Keratinocyte (primary cell): ENCODE measurements around the gene IDE. TPM values are rescaled to one million over a fixed set of nuclear protein-coding genes. Genes with fewer than 3 reads are reported as not detected.
A peak's percentile ranks its signal among the peaks of the same experiment; 100 is the strongest.

Experiments used
- DNase-seq: peaks from one replicate; pipeline ENCODE4 v3.0.0-alpha.2; 2011; ENCODE audit warnings: low read depth, missing footprints, low spot score
- FAIRE-seq: peaks from 2 replicates; lab custom pipeline; 2011; peaks lifted over from hg19 to GRCh38; lab: Jason Lieb, UNC
- H2AFZ ChIP-seq: 2 replicates; pipeline ENCODE4 v1.6.0; 2012; ENCODE audit warnings: low read length, control low read depth, inconsistent platforms; ENCODE audit not compliant: control insufficient read depth
- H3K27ac ChIP-seq: 2 replicates; pipeline ENCODE4 v1.5.1; 2011; ENCODE audit warnings: low read length; ENCODE audit not compliant: control insufficient read depth, insufficient read depth
- H3K27me3 ChIP-seq: 3 replicates; pipeline ENCODE4 v1.6.0; 2011; ENCODE audit warnings: low read length; ENCODE audit not compliant: control insufficient read depth, insufficient read depth; ENCODE audit errors: extremely low read depth
- H3K36me3 ChIP-seq, 2 experiments: 2 replicates in 1 of 2; 3 replicates in 1 of 2; pipeline ENCODE4 v1.5.1; 2011; ENCODE audit warnings: low read length in 2 of 2, mild to moderate bottlenecking in 1 of 2; ENCODE audit not compliant: control insufficient read depth in 2 of 2, insufficient read depth in 2 of 2; ENCODE audit errors: extremely low read depth in 1 of 2
- H3K4me1 ChIP-seq: 3 replicates; pipeline ENCODE4 v1.5.1; 2011; ENCODE audit warnings: low read length; ENCODE audit not compliant: control insufficient read depth, insufficient read depth; ENCODE audit errors: extremely low read depth
- H3K4me2 ChIP-seq: 3 replicates; pipeline ENCODE4 v1.6.0; 2011; ENCODE audit warnings: low read depth, low read length; ENCODE audit not compliant: control insufficient read depth, insufficient read depth; ENCODE audit errors: extremely low read depth
- H3K4me3 ChIP-seq, 3 experiments: fragments of 200-600 bp in 1 of 3; sonication (generic) in 1 of 3; 2 replicates in 2 of 3; 3 replicates in 1 of 3; pipeline ENCODE4 v1.5.1; 2011 to 2016; ENCODE audit warnings: low read length in 3 of 3, mild to moderate bottlenecking in 3 of 3, control low read depth in 2 of 3, inconsistent platforms in 1 of 3, low read depth in 1 of 3, mixed read lengths in 1 of 3, mixed run types in 1 of 3, moderate library complexity in 1 of 3; ENCODE audit not compliant: control insufficient read depth in 2 of 3, insufficient read depth in 2 of 3; ENCODE audit errors: extremely low read depth in 1 of 3
- H3K79me2 ChIP-seq: 2 replicates; pipeline ENCODE4 v1.6.0; 2012; ENCODE audit warnings: low read length; ENCODE audit not compliant: control insufficient read depth, insufficient read depth
- H3K9ac ChIP-seq: 3 replicates; pipeline ENCODE4 v1.6.0; 2011; ENCODE audit warnings: low read length; ENCODE audit not compliant: control insufficient read depth, insufficient read depth; ENCODE audit errors: extremely low read depth
- H3K9me1 ChIP-seq: 3 replicates; pipeline ENCODE4 v1.6.0; 2011; ENCODE audit warnings: low read length; ENCODE audit not compliant: control insufficient read depth, insufficient read depth; ENCODE audit errors: extremely low read depth
- H3K9me3 ChIP-seq: 2 replicates; pipeline ENCODE4 v1.5.1; 2012; ENCODE audit warnings: low read depth, low read length; ENCODE audit not compliant: control insufficient read depth
- H4K20me1 ChIP-seq: 3 replicates; pipeline ENCODE4 v1.6.0; 2011; ENCODE audit warnings: low read length; ENCODE audit not compliant: control insufficient read depth, insufficient read depth; ENCODE audit errors: extremely low read depth
- EZH2 ChIP-seq: IDR thresholded peaks from one replicate; pipeline ENCODE4 v1.6.1; 2012; ENCODE audit warnings: inconsistent platforms, mild to moderate bottlenecking, low read length, moderate library complexity
- dilution Hi-C: fragments of 300-500 bp; cut with MboI; formaldehyde crosslinking; loops from one replicate; pipeline ENCODE4 v1.7.0; 2020; ENCODE audit warnings: low sequenced_read_pairs; ENCODE audit not compliant: extremely low pct_ligation_motif_present
- polyA plus RNA-seq, 5 experiments: library from polyadenylated mRNA; depleted of rRNA in 3 of 5; stranded (reverse) in 3 of 5; stranded (forward) in 1 of 5; unstranded in 1 of 5; fragments of >200 nt; gene quantifications; 1 replicate in 1 of 5; 2 replicates in 3 of 5; 3 replicates in 1 of 5; pipeline versions ENCODE4 v1.2.1 to v1.2.3, GENCODE V29; 2011 to 2012; ENCODE audit warnings: missing spikeins in 2 of 5, low read depth in 1 of 5, low replicate concordance in 1 of 5
- TF ChIP-seq, protein P1 (sequence below), 3 experiments: IDR thresholded peaks in 1 of 3; conservative IDR thresholded peaks in 1 of 3; optimal IDR thresholded peaks in 1 of 3; 2 replicates in 2 of 3; 3 replicates in 1 of 3; pipeline versions ENCODE3 to v1.5.1; 2011; ENCODE audit warnings: low read length in 3 of 3, mild to moderate bottlenecking in 3 of 3, moderate library complexity in 2 of 3, control low read depth in 1 of 3, inconsistent platforms in 1 of 3; ENCODE audit not compliant: insufficient read depth in 2 of 3; ENCODE audit errors: extremely low read depth in 1 of 3

Gene IDE
- polyA plus RNA-seq, 1 donor (not counting 4 experiments of a cell fraction or from before 2014, with no cell fraction given) = 24.4 TPM

DNA sequence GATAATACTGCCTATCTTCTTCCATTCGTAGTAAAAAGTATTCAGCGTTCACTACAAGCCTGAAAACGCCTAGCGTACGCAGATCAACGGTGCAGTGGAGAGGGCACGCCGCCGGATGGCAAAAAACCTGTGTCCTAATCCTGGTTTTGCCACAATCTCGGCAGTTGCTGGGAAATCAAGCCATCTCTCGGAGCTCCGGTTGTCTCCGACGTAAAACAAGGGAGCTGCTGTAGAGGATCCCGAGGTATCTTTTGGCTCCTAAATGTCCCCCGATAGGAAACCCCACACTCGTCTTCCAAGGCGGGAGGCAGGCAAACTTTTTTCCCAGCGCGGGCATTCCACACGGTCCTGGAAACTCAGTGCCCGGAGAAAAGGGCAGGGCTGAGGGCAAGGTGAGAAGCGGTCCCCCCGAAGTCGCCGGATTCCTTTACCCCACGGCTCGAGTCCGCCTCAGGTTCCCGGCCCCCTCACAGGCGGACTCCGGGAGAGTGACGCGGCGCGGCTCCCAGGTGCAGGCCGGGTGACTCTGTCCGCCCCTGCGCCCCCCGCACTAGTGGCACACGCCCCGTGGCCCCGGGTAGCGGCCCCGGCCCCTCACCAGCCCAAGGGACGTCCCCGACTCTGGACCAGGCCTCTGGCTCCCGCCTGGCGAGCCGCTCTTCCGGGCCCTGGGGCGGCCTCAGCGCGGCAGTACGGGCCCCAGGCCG lies 649 bp downstream of the IDE start:
- peaks cover 33% of the 10 kb centered on the region for H3K79me2 ChIP-seq
- FAIRE-seq = peak; percentile 5

DNA sequence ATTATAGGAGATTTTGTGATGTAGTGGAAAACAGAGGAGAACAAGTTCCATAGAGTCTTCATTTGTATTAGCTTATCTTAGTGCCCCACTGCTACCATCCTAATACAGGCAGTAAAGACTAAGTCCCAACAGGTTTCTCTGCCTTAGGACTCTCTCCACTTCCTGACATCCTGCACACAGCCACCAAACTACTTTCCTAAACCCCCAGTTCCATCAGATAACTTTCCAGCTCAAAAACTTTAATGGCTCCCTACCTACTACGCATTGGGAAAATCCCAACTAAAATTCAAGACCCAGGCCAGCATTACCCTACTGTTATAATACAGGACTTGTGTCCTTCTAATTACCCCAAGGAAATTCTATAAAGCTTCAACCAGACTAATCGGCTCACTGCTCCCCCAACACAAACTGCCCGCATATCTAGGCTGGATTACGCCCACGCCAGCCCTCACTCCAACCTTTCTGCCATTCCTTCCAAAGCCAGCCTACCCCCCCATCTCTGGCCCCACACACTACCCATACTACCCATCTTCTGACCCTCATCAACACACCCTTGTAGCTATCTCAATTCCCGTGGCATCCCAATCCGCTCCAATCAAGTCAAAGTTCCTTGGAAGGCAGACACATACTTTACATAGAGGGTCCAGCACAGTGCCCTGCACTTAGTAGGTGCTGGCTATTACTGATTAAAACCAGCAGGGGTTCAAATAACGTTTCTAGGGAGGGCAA lies 1.4 kb downstream of the IDE start:
- peak overlapping the region; percentile 86 for H3K4me2 ChIP-seq
- DNase-seq (no peak), FAIRE-seq (no peak)
- H4K20me1 ChIP-seq = no peaks in the 10 kb centered on the region
- peak overlapping the region; percentile 35 for H2AFZ ChIP-seq
- H3K4me1 ChIP-seq = peaks cover 36% of the 10 kb centered on the region
- H3K27ac ChIP-seq = peak overlapping the region; percentile 87
- no peaks in the 10 kb centered on the region for H3K9me3 ChIP-seq
- dilution Hi-C loops = no loop called here
- no peaks in the 10 kb centered on the region for H3K27me3 ChIP-seq
- no peaks in the 10 kb centered on the region for H3K9me1 ChIP-seq
- H3K4me3 ChIP-seq = peak overlapping the region; percentile 66 to 93 (median 83)
- H3K36me3 ChIP-seq = no peaks in the 10 kb centered on the region
- H3K79me2 ChIP-seq = peaks cover 36% of the 10 kb centered on the region
- peak overlapping the region; percentile 91 for H3K9ac ChIP-seq
- no peak for TF ChIP-seq EZH2
- TF ChIP-seq, protein P1, sequence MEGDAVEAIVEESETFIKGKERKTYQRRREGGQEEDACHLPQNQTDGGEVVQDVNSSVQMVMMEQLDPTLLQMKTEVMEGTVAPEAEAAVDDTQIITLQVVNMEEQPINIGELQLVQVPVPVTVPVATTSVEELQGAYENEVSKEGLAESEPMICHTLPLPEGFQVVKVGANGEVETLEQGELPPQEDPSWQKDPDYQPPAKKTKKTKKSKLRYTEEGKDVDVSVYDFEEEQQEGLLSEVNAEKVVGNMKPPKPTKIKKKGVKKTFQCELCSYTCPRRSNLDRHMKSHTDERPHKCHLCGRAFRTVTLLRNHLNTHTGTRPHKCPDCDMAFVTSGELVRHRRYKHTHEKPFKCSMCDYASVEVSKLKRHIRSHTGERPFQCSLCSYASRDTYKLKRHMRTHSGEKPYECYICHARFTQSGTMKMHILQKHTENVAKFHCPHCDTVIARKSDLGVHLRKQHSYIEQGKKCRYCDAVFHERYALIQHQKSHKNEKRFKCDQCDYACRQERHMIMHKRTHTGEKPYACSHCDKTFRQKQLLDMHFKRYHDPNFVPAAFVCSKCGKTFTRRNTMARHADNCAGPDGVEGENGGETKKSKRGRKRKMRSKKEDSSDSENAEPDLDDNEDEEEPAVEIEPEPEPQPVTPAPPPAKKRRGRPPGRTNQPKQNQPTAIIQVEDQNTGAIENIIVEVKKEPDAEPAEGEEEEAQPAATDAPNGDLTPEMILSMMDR (optimal IDR thresholded peaks at IDR 0.05 in 1 of 3, IDR thresholded peaks at IDR 0.05 in 1 of 3, conservative IDR thresholded peaks at IDR 0.05 in 1 of 3; ENCODE audit: extremely low read depth in 1 of 3, insufficient read depth in 2 of 3, low read length in 3 of 3) = no peak

More for the DNA sequence above, 649 bp downstream of the IDE start:
- H2AFZ ChIP-seq = peak overlapping the region; percentile 35
- H3K36me3 ChIP-seq = no peaks in the 10 kb centered on the region
- H3K4me2 ChIP-seq = peak overlapping the region; percentile 86
- H3K4me1 ChIP-seq = peaks cover 28% of the 10 kb centered on the region
- H4K20me1 ChIP-seq = no peaks in the 10 kb centered on the region
- peak overlapping the region; percentile 66 to 93 (median 83) for H3K4me3 ChIP-seq
- TF ChIP-seq EZH2 = no peak
- TF ChIP-seq, protein P1 (optimal IDR thresholded peaks at IDR 0.05 in 1 of 3, IDR thresholded peaks at IDR 0.05 in 1 of 3, conservative IDR thresholded peaks at IDR 0.05 in 1 of 3; ENCODE audit: extremely low read depth in 1 of 3, insufficient read depth in 2 of 3, low read length in 3 of 3) = peak in 2 of 3 experiments; percentile 8 to 39
- peak overlapping the region; percentile 91 for H3K9ac ChIP-seq
- DNase-seq = no peak
- dilution Hi-C loops = no loop called here
- no peaks in the 10 kb centered on the region for H3K9me3 ChIP-seq
- no peaks in the 10 kb centered on the region for H3K27me3 ChIP-seq
- peak overlapping the region; percentile 87 for H3K27ac ChIP-seq
- no peaks in the 10 kb centered on the region for H3K9me1 ChIP-seq
